ENCODE measurements around the gene SLFN13. TPM values are rescaled to one million over a fixed set of nuclear protein-coding genes. Genes with fewer than 3 reads are reported as not detected.
"Not testable (repeated sequence)": the region's sequence is repeated elsewhere in the genome, so short reads cannot be mapped to it uniquely, and the experiment has no call there.

SLFN13 gene
- total RNA-seq, result 3.2 and 5.8 TPM in 2 replicates

GRCh38 chr17:35448214-35448898 lies at the start of gene SLFN13:
Gene SLFN13, minus strand, starts transcription at chr17:35448766. Its CDS starts 3,086 bp downstream, at chr17:35445680.
- DNase-seq, result peak; percentile 73

- DNase-seq, result no peak
These were observed 48.1 kb upstream of the SLFN13 start for GRCh38 chr17:35496451-35497290.

- DNase-seq, result no peak
These were observed 44.5 kb upstream of the SLFN13 start for GRCh38 chr17:35493040-35493439.

GRCh38 chr17:35491417-35491816 lies 42.9 kb upstream of the SLFN13 start:
- no peak for DNase-seq

- DNase-seq, result no peak
These were observed 41.4 kb upstream of the SLFN13 start for GRCh38 chr17:35489944-35490343.

GRCh38 chr17:35488991-35489390 lies 40.4 kb upstream of the SLFN13 start:
- DNase-seq, result no peak

- DNase-seq, result peak; percentile 41
These were observed 38.6 kb upstream of the SLFN13 start for GRCh38 chr17:35486920-35487732.

- DNase-seq, result no peak
These were observed 30.7 kb upstream of the SLFN13 start for GRCh38 chr17:35479271-35479670.

- DNase-seq, result no peak
These were observed 28.7 kb upstream of the SLFN13 start for GRCh38 chr17:35477248-35477647.

GRCh38 chr17:35476283-35476820 lies 27.8 kb upstream of the SLFN13 start:
- no peak for DNase-seq

- no peak for DNase-seq
These were observed 19.9 kb upstream of the SLFN13 start for GRCh38 chr17:35468475-35468874.

GRCh38 chr17:35467824-35468223 lies 19.3 kb upstream of the SLFN13 start:
- no peak for DNase-seq

GRCh38 chr17:35460354-35460851 lies 11.8 kb upstream of the SLFN13 start:
- peak; percentile 26 for DNase-seq

- not testable (repeated sequence) for DNase-seq
These were observed 5.5 kb upstream of the SLFN13 start for GRCh38 chr17:35454035-35454434.

GRCh38 chr17:35453171-35453570 lies 4.6 kb upstream of the SLFN13 start:
- no peak for DNase-seq

GRCh38 chr17:35449371-35449931 lies 885 bp upstream of the SLFN13 start:
- no peak for DNase-seq

GRCh38 chr17:35448899-35449227 lies 297 bp upstream of the SLFN13 start:
- no peak for DNase-seq

GRCh38 chr17:35447499-35447898 lies 1.1 kb downstream of the SLFN13 start:
- no peak for DNase-seq

- DNase-seq, result no peak
These were observed 10.1 kb downstream of the SLFN13 start for GRCh38 chr17:35438433-35438832.

GRCh38 chr17:35433075-35433894 lies 15.3 kb downstream of the SLFN13 start:
- DNase-seq, result peak; percentile 98

Data from dermis blood vessel endothelial cell (primary cell).